HS-5 (cell line): ENCODE data around the gene SOX10.

ENCODE experiments used
- DNase-seq: peaks from one replicate; pipeline ENCODE4 v3.0.0-alpha.2; 2012; ENCODE audit warnings: low read depth

The SOX10 gene

GRCh38 chr22:38016182-38017151 lies 32.1 kb upstream of the SOX10 start:
- DNase-seq: no peak

DNA sequence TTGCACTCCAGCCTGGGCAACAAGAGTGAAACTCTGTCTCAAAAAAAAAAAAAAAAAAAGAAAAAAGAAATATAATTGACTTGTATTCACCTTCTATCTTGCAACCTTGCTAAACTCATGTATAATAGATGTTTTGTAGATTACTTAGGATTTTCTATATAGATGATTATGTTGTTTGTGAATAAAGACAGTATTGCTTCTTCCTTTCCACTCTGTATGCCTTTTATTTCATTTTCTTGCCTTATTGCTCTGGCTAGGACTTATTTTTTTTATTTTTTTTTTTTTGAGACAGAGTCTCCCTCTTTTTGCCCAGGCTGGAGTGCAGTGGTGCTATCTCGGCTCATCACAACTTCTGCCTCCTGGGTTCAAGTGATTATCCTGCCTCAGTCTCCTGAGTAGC lies 29.7 kb upstream of the SOX10 start:
- DNase-seq: no peak

DNA sequence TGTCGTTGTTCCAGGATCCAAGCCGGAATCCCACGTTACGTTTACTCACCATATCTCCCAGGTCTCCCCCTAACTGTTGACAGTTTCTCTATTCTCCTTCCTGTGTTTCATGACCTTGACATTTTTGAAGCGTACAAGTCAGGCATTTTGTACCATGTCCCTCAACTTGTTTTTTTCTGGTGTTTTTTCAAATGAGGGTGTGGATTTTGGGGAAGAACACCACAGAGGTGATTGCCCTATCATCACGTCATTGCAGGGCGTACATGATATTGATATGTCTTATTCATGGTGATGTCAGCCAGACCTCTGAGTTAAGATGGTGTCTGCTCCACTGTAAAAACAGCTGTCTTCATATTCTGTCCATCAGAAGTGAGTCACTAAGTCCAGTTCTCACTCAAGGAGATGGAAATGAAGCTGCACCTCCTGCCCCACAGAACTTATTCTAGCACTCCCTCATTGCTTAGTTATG lies 28.3 kb upstream of the SOX10 start:
- DNase-seq: peak; percentile 30

GRCh38 chr22:38009000-38009806 lies 24.8 kb upstream of the SOX10 start:
- DNase-seq: no peak

DNA sequence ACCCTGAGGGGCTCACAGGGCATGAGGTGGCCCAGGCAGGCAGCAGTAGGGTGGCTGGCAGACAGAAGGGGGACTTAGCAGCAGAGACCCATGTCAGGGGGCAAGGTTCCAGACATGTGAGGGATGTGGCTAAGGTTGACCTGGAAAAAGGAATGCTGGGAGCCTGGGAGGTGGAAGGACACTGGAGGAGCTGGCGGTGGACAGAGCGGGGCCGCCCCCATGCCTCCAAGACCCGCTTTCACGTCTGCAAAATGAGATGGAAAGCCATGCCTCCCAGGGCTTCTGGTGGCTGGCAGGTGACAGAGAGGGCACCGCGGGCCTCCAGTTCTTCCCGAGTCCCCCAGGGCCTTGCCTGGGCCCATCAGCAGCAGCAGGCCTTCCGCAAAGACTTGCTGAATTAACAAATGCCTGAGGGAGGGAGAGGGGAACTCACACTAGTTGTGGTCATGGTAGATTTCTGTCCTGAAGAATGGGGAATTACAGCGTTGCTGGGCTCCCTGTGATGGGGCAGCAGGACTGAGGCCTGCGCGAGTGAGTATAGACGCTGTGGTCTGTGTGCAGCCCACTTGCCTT lies 23.1 kb upstream of the SOX10 start:
- no peak for DNase-seq

DNA sequence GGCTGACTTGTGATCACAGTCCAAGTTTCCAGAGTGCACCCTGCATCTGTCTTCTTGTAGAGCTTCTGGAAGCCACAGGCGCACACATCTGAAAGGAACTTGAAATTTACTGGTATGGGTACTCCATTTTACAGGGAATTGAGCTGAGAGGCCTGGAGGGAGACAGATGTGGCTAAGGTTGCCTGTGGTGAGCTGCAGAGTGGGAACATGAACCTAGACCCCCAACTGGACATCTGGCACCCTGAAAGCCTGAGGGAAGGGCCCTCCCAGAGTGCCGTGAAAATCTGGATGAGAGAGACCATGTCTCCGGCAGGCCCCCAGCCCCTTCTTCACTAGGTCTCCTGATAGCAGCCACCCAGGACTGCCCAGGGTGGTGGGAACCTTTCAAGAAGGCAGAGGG lies 22.6 kb upstream of the SOX10 start:
- DNase-seq: no peak

DNA sequence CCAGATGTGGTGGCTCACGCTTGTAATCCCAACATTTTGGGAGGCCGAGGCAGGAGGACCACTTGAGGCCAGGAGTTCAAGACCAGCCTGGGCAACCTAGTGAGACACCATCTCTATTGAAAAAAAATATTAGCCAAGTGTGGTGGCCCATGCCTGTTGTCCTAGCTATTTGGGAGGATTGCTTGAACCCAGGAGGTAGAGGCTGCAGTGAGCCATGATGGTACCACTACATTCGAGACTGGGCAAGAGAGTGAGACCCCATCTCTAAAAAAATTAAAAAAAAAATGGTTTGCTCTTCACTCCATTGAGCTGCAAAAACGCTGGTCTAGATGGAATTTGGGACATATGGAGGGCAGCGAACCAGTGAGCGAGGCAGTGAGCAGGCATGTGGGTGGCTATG lies 21.6 kb upstream of the SOX10 start:
- DNase-seq: no peak

DNA sequence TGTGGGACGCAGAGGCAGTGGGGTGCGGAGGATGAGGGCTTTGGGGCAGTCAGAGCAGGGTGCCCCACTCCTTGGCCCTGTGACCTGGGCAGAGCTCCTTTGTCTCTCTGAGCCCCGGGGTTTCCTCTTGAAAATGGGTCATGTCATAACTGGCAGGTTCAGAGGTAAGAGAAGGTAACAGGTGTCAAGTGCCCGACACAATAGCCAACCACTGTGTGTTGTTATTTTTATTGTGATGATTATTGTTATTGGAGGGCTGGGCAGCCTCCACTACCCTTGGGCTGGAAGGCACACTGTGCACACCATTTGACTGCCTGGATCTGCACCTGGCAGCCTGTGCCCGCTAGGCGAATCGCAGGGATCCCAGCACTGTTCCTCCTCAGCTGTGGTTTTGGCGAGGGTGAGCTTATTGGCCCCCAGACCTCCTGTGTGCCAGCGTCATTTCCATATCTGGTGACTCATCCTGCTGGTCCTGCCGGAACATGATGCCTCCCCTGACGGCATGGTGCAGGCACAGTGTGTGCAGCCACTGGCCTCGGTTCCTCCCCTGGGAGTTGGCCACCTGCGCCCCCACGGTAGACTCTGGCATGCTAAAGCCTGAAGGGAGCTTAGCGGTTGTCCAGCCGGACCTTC lies 15.4 kb upstream of the SOX10 start:
- DNase-seq: no peak

DNA sequence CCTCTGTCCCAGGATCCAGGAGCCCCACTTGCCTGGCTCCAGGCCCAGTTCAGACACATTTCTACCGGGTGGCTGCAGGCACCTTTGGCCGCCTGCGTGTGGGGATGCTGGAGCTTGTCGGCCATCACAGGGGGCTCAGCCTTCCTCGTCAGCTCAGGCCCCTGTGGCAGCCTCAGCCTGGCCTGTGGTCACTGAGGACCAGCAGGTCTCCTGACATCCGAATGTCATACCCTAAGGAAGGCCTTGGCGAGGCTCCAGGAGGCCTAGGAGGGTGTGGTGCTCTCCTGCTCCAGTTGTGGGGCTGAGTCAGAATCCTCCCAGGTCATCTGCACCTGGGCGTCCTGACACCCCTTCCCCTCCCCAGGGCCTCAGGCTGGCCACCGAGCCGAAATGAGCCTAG lies 14.9 kb upstream of the SOX10 start:
- DNase-seq: no peak

DNA sequence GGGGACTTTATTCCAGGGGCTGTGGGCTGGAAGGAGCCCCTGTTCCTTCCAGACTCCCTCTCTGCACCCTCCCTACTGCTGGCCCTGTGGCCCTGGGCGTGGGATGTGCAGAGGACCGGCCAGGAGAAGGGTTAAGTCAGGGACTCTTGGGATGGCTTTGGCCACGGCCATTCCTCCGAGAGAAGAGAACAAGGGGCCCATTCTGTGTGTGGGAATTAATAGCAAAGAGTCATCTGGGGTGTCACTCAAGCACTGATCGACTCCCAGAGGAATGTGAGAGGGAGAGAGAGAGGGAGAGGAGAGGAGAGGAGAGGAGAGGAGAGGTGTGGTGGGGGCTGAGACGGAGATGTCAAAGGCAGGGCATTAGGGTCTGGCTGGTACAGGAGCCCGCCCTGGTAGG lies 14.2 kb upstream of the SOX10 start:
- DNase-seq: no peak

- DNase-seq: no peak
Measured at GRCh38 chr22:37996515-37997246, 12.3 kb upstream of the SOX10 start.

- DNase-seq: no peak
Measured at GRCh38 chr22:37996079-37996478, 11.7 kb upstream of the SOX10 start.

DNA sequence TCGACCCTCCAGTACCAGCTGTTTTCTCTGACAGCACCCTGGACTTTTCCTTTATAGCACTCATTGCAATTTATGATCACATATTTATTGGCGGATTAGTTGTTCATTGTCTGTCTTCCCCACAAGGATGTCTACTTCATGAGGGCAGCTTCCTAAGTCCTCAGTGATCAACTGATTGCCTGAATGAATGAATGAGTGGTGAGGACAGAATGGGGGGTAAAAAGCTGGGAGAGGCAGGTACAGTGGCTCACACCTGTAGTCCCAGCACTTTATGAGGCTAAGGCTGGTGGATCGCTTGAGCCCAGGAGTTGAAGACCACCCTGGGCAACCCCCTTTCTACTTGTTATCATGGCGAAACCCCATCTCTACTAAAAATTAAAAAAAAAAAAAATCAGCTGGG lies 11.1 kb upstream of the SOX10 start:
- no peak for DNase-seq

GRCh38 chr22:37994982-37995381 lies 10.6 kb upstream of the SOX10 start:
- no peak for DNase-seq

DNA sequence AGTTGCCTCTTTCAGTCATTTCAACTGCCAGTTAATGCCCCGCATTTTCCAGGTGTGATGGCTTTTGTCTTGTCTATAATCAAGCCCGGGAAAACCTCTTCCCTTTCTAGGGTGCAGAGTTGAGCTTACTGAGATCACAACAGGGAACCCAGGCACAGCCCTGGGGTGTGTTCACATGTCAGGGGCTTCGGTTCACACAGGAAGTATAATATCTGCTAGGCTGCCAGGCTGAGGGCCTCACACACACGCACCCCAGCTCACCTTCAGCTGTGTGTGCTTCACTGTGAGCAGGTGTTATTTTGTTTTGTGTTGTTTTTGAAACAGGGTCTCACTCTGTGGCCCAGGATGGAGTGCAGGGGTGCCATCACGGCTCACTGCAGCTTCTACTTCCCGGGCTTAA lies 9.7 kb upstream of the SOX10 start:
- no peak for DNase-seq

- no peak for DNase-seq
Measured at GRCh38 chr22:37991731-37992442, 7.5 kb upstream of the SOX10 start.

DNA sequence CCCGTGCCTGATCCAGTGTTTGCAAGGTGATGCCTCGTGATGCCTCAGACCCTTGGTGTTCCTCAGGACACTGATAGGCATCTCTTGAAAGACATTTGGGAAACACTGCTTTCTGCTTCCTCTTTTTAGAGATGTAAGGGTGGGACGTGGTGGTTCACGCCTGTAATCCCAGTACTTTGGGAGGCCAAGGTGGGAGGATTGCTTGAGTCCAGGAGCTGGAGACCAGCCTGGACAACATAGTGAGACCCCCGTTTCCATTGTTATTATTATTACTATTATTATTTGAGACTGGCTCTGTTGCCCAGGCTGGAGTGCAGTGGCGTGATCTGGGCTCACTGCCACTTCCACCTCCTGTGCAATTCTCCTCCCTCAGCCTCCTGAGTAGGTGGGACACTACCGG lies 6.5 kb upstream of the SOX10 start:
- no peak for DNase-seq

DNA sequence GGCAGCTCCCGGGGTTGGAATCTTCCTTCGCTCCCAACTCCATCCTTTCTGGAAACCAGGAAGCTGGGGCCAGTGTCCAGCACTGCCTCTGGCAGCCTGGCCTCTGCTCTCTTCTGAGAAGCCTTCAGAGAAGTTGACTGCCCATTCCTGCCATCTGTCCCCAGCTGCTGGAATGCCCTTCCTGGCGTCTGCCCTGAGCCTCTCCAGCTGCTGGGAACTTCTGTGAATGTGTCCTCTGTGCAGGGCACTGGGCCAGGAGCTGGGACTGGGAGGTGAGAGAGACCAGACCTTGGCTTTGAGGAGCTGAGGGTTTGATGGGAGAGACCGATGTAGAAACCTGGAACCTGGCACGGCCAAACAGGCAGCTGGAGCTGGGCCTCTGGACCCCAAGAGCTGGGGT lies 5.9 kb upstream of the SOX10 start:
- no peak for DNase-seq

GRCh38 chr22:37989146-37990045 lies 5.0 kb upstream of the SOX10 start:
- no peak for DNase-seq

- DNase-seq: no peak
Measured at GRCh38 chr22:37986371-37986770, 2.0 kb upstream of the SOX10 start.
